Measurements from ENCODE around the gene OR2T8. TPM values are rescaled to one million over a fixed set of nuclear protein-coding genes. Genes with fewer than 3 reads are reported as not detected.

Gene OR2T8
- total and polyA plus RNA-seq, 2 of the 4 experiments (the other 2 are of a cell fraction), result not detected

DNA sequence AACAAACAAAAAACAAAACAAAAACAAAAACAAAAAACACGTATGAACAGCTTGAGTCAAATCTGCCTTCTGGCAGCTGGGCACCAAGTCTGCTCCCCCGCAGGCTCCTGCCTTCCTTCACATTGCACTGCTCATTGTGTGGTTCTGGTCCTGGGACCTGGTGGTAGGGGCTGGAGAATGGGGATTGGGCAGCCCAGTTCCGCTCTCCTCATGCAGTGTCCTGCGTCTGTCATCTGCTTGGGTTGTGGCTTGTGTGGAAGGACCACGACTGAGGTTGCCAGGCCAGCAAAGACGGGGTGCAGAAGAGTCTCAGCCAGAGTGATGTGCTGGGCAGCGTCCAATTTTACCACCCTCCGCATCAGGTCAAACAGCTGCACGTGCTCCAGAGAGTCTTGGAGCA, 15.7 kb downstream of the OR2T8 start:
- no peak overlapping the region for H2AFZ ChIP-seq (replicated peaks; ENCODE audit: low read length, poor library complexity)
- ATAC-seq (ENCODE audit: low read depth) (no peak), DNase-seq (no peak)
- no peak overlapping the region for H2BK15ac ChIP-seq (ENCODE audit: low read depth, low read length)
- POLR2A ChIA-PET (ENCODE audit: unreplicated experiment), result no interaction called here
- H3K9ac ChIP-seq (ENCODE audit: low read depth, low read length), result no peak overlapping the region
- no peaks in the 10 kb centered on the region for H3K79me1 ChIP-seq (ENCODE audit: low read depth in 1 of 2, low read length in 2 of 2)
- WGBS, 2 experiments (ENCODE audit: extremely low coverage in 2 of 2, insufficient read length in 1 of 2), result 52% methylated on average over 5 of the region's 9 CpGs; no CpG with 5 or more reads in 1 of the 2 experiments
- H3K14ac ChIP-seq (replicated peaks; ENCODE audit: low read depth, low read length), result no peak overlapping the region
- no peak overlapping the region for H3K4me2 ChIP-seq (ENCODE audit: low read depth, low read length)
- H3K9me3 ChIP-seq (ENCODE audit: control insufficient read depth, insufficient read depth, low read length), result peaks cover 15% of the 10 kb centered on the region; the same call in 1 of the 2 replicates
- BruUV-seq (replicated peaks), result no TSS peak
- no peak overlapping the region for H4K5ac ChIP-seq (ENCODE audit: low read depth, low read length)
- no peak overlapping the region for H2BK20ac ChIP-seq (ENCODE audit: low read depth, low read length)
- no peaks in the 10 kb centered on the region for H4K20me1 ChIP-seq (ENCODE audit: insufficient read depth, low read length)
- no peak overlapping the region for H4K8ac ChIP-seq (ENCODE audit: low read depth in 2 of 2, low read length in 2 of 2)
- no peak overlapping the region for H3K4me3 ChIP-seq (ENCODE audit: insufficient read depth, low read depth, low read length)
- TF ChIP-seq BHLHE40 (IDR thresholded peaks at IDR 0.05; ENCODE audit: low read depth, low read length) (no peak), RFX5 (IDR thresholded peaks at IDR 0.05; ENCODE audit: low read depth, low read length) (no peak), RCOR1 (IDR thresholded peaks at IDR 0.05; ENCODE audit: insufficient replicate concordance, low read length) (no peak), CHD1 (IDR thresholded peaks at IDR 0.05; ENCODE audit: low read depth, low read length) (no peak), FOS (IDR thresholded peaks at IDR 0.05; ENCODE audit: low read depth, low read length) (no peak), MAZ (IDR thresholded peaks at IDR 0.05; ENCODE audit: borderline replicate concordance, low read depth, low read length) (no peak)
- no peak overlapping the region for H3K18ac ChIP-seq (ENCODE audit: low read depth, low read length)
- no peak overlapping the region for H3K56ac ChIP-seq (ENCODE audit: extremely low read depth, insufficient read depth, low read length)
- H3K23ac ChIP-seq (ENCODE audit: low read depth, low read length), result no peak overlapping the region
- H2BK120ac ChIP-seq (ENCODE audit: low read depth, low read length), result no peak overlapping the region
- intact Hi-C loops (cut with micrococcal nuclease), result no loop called here
- CTCF ChIA-PET, result no interaction called here
- H3K27me3 ChIP-seq (ENCODE audit: control insufficient read depth, insufficient read depth, low read length), result no peaks in the 10 kb centered on the region
- no peak overlapping the region for H2BK5ac ChIP-seq (ENCODE audit: low read depth, low read length, poor library complexity, severe bottlenecking)
- H3K36me3 ChIP-seq (ENCODE audit: control insufficient read depth, insufficient read depth, low read length), result no peaks in the 10 kb centered on the region
- H3K27ac ChIP-seq (ENCODE audit: insufficient read depth, low read length), result no peak overlapping the region
- no peak overlapping the region for H4K91ac ChIP-seq (ENCODE audit: insufficient read depth, low read depth, low read length)
- in situ Hi-C loops (cut with MboI; ENCODE audit: low sequenced_read_pairs), result no loop called here
- no peak overlapping the region for H3K4ac ChIP-seq (ENCODE audit: low read depth, low read length)
- H2AK9ac ChIP-seq (replicated peaks; ENCODE audit: low read depth, low read length, poor library complexity), result no peak overlapping the region
- H3K4me1 ChIP-seq (ENCODE audit: control insufficient read depth, insufficient read depth, low read length), result no peaks in the 10 kb centered on the region
- no peak overlapping the region for H2AK5ac ChIP-seq (ENCODE audit: low read depth, low read length)
- dilution Hi-C loops (cut with HindIII; ENCODE audit: low sequenced_read_pairs, unreplicated experiment), result no loop called here
- no peaks in the 10 kb centered on the region for H3K9me1 ChIP-seq (ENCODE audit: insufficient read depth, low read length)

All from IMR-90 (cell line).